Body of pancreas (tissue), 4 donors: Measurements from ENCODE around the gene NR3C2.

Experiments
- POLR2A ChIP-seq, 3 donors: fragments of 450-650 bp; IDR thresholded peaks; one replicate each; pipeline ENCODE4 v1.6.1; 2016; ENCODE audit warnings: antibody characterized with exemption in 3 of 3, mild to moderate bottlenecking in 2 of 3
- TF ChIP-seq, protein P1 (sequence below), 7 experiments: fragments of 450-650 bp in 4 of 7; fragments of 200-600 bp in 3 of 7; sonication (generic) in 3 of 7; IDR thresholded peaks; one replicate each; pipeline ENCODE4 v1.5.1; 2016 to 2019; ENCODE audit warnings: antibody characterized with exemption in 7 of 7

DNA sequence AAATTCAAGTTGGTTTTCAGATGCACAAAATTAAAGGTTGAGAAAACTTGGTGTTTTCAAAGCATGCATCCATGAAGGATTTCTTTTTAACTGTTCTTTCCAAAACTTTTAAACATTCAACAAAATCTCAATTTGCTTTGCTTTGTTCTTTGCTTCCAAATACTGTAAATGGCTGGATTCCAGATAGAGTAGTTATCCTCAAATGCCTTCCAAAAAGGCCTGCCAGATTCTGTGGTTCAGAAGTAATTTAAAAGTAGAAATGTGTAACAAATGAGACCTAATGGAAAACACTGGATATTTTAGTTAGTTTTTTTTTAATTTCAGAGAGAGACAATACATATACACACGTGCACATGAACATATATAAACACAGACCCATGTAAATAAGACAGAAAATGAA lies 97.3 kb downstream of the NR3C2 start:
- TF ChIP-seq POLR2A (IDR thresholded peaks at IDR 0.05), result no peak
- TF ChIP-seq, protein P1, sequence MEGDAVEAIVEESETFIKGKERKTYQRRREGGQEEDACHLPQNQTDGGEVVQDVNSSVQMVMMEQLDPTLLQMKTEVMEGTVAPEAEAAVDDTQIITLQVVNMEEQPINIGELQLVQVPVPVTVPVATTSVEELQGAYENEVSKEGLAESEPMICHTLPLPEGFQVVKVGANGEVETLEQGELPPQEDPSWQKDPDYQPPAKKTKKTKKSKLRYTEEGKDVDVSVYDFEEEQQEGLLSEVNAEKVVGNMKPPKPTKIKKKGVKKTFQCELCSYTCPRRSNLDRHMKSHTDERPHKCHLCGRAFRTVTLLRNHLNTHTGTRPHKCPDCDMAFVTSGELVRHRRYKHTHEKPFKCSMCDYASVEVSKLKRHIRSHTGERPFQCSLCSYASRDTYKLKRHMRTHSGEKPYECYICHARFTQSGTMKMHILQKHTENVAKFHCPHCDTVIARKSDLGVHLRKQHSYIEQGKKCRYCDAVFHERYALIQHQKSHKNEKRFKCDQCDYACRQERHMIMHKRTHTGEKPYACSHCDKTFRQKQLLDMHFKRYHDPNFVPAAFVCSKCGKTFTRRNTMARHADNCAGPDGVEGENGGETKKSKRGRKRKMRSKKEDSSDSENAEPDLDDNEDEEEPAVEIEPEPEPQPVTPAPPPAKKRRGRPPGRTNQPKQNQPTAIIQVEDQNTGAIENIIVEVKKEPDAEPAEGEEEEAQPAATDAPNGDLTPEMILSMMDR (IDR thresholded peaks at IDR 0.05), result no peak
